ENCODE measurements around the gene NEK2.
A peak's percentile ranks its signal among the peaks of the same experiment; 100 is the strongest.

Gene NEK2

DNA sequence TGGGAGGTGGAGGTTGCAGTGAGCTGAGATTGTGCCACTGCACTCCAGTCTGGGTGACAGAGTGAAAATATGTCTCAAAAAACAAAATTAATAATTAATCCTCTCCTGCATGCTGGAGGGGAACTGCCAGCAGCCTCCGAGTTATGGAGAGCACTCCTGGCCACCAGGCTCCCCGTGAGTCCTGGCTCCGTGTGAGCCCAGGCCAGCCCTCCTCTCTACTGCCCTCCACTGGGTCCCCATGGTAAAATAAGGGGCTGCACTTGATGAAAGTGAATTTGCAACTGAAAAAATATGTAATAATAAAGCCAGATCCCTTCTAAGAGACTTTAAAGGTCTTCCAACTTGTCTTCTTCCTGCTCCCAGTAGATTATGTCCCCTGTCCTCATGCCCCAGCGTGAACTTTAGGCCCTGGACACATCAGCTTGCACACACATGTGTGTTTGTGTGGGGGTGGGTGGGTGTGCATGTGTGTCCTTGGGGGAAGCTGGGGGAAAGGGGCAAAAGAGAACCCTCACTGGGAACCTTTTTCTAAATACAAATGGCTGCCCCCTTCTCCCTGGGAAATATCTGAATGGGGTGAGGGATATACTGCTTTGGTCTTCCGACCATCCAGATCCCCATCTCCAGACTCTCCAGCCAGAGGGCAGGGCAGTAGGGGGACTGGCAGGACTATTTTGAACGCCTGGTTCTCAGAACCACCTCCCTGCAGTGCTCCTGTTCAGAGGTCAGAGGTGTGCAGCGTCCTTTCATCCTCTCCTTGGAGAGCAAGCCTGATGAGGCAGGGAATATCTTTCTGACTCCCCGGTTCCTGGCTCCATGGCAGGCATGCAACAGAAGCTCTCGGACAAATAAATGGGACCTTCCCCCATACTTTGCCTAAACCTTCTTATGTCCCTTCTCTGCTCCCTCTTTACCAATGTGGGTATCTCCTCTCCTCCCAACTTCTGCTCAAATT is 26.2 kb downstream of the NEK2 start:
- peak; percentile 50; the same call in 1 of the 2 replicates for TF ChIP-seq RAD21 (IDR thresholded peaks at IDR 0.05; ENCODE audit: low read depth)
- TF ChIP-seq ZBTB7A (IDR thresholded peaks at IDR 0.05; ENCODE audit: low read depth): no peak
- no peak for TF ChIP-seq REST (IDR thresholded peaks at IDR 0.05; ENCODE audit: low read depth)
- no peak for TF ChIP-seq EP300 (IDR thresholded peaks at IDR 0.05; ENCODE audit: borderline replicate concordance)
- no peak for TF ChIP-seq CREB1 (IDR thresholded peaks at IDR 0.05; ENCODE audit: low read depth)
- TF ChIP-seq NFIC (IDR thresholded peaks at IDR 0.05): no peak

DNA sequence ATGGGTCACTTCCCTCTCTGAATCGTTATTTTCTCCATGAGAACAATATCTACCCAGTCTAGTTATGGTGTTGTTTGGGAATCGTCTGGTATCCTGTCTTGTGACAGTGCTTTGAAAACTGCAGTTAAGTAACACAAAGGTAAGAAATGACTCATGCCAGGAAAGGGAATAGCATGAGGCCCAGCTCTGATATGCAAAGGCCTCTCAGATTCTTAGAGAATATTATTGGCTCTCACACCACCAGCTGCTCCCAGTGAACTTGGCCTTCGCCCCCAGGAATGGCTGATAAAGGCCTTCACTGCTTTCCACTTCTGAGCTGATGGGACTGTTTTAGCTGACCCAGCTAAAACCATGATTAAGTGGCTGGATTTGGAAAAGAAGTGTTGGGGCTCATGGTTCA is 27.1 kb downstream of the NEK2 start:
- TF ChIP-seq TAF1 (IDR thresholded peaks at IDR 0.05; ENCODE audit: low read depth): no peak
- TF ChIP-seq EGR1 (IDR thresholded peaks at IDR 0.05): no peak
- no peak for TF ChIP-seq CEBPB (IDR thresholded peaks at IDR 0.05)
- no peak for TF ChIP-seq CREB1 (IDR thresholded peaks at IDR 0.05; ENCODE audit: low read depth)
- no peak for TF ChIP-seq EP300 (IDR thresholded peaks at IDR 0.05; ENCODE audit: borderline replicate concordance)
- TF ChIP-seq NFIC (IDR thresholded peaks at IDR 0.05): no peak
- TF ChIP-seq, protein P1, sequence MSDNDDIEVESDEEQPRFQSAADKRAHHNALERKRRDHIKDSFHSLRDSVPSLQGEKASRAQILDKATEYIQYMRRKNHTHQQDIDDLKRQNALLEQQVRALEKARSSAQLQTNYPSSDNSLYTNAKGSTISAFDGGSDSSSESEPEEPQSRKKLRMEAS (IDR thresholded peaks at IDR 0.05): no peak
- TF ChIP-seq TCF12 (IDR thresholded peaks at IDR 0.05; ENCODE audit: low read depth): no peak
- no peak for TF ChIP-seq YY1 (IDR thresholded peaks at IDR 0.05; ENCODE audit: low read depth)
- no peak for TF ChIP-seq TEAD4 (IDR thresholded peaks at IDR 0.05)

- TF ChIP-seq CEBPB (IDR thresholded peaks at IDR 0.05) (no peak), RAD21 (IDR thresholded peaks at IDR 0.05; ENCODE audit: low read depth) (no peak), TEAD4 (IDR thresholded peaks at IDR 0.05) (no peak)
- TF ChIP-seq, protein P1 (IDR thresholded peaks at IDR 0.05): no peak
These were observed 27.7 kb downstream of the NEK2 start for GRCh38 chr1:211647711-211648121.

DNA sequence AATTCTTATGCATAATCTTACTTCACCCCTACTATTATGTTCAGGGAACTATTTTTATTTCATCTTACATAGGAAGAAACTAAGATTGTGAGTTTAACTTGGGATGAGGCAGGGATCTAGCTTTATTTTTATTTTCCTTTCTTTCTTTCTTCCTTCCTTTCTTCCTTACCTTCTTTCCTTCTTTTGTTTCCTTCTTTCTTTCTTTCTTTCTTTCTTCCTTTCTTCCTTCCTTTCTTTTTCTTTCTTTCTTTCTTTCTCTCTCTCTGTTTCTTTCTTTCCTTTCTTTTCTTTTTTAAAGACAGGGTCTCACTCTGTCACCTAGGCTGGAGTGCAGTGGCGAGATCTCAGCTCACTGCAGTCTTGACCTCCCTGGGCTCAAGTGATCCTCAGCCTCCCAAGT is 28.9 kb downstream of the NEK2 start:
- TF ChIP-seq TEAD4 (IDR thresholded peaks at IDR 0.05): no peak
- TF ChIP-seq RAD21 (IDR thresholded peaks at IDR 0.05; ENCODE audit: low read depth): no peak
- no peak for TF ChIP-seq USF1 (IDR thresholded peaks at IDR 0.05)
- no peak for TF ChIP-seq EP300 (IDR thresholded peaks at IDR 0.05; ENCODE audit: borderline replicate concordance)
- TF ChIP-seq CREB1 (IDR thresholded peaks at IDR 0.05; ENCODE audit: low read depth): no peak
- no peak for TF ChIP-seq CEBPB (IDR thresholded peaks at IDR 0.05)
- TF ChIP-seq FOXM1 (IDR thresholded peaks at IDR 0.05; ENCODE audit: borderline replicate concordance, low read depth): no peak
- TF ChIP-seq TCF12 (IDR thresholded peaks at IDR 0.05; ENCODE audit: low read depth): no peak
- TF ChIP-seq YY1 (IDR thresholded peaks at IDR 0.05; ENCODE audit: low read depth): no peak

DNA sequence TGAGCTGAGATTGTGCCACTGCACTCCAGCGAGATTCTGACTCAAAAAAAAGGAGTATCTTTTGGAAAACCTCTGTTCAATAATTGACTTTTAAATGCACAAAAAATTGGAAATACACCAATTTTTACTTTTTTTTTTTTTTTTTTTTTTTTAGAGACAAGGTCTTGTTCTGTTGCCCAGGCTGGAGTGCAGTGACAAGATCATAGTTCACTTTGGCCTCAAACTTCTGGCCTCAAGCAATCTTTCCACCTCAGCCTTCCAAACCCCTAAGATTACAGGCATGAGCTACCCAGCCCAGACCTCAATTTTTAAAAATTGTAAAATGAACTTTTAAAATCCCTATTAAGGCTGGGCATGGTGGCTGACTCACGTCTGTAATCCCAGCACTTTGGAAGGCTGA is 30.8 kb downstream of the NEK2 start:
- TF ChIP-seq USF1 (IDR thresholded peaks at IDR 0.05): no peak
- TF ChIP-seq FOXM1 (IDR thresholded peaks at IDR 0.05; ENCODE audit: borderline replicate concordance, low read depth): no peak
- no peak for TF ChIP-seq ZBTB7A (IDR thresholded peaks at IDR 0.05; ENCODE audit: low read depth)
- no peak for TF ChIP-seq TCF12 (IDR thresholded peaks at IDR 0.05; ENCODE audit: low read depth)
- no peak for TF ChIP-seq NFIC (IDR thresholded peaks at IDR 0.05)
- no peak for TF ChIP-seq EP300 (IDR thresholded peaks at IDR 0.05; ENCODE audit: borderline replicate concordance)
- TF ChIP-seq, protein P1 (IDR thresholded peaks at IDR 0.05): no peak
- no peak for TF ChIP-seq TEAD4 (IDR thresholded peaks at IDR 0.05)
- TF ChIP-seq RAD21 (IDR thresholded peaks at IDR 0.05; ENCODE audit: low read depth): no peak

GRCh38 chr1:211643324-211644212 is 31.9 kb downstream of the NEK2 start:
- TF ChIP-seq TEAD4 (IDR thresholded peaks at IDR 0.05): no peak
- TF ChIP-seq NFIC (IDR thresholded peaks at IDR 0.05): peak; percentile 84
- TF ChIP-seq FOXM1 (IDR thresholded peaks at IDR 0.05; ENCODE audit: borderline replicate concordance, low read depth): no peak
- TF ChIP-seq YY1 (IDR thresholded peaks at IDR 0.05; ENCODE audit: low read depth): no peak
- no peak for TF ChIP-seq EGR1 (IDR thresholded peaks at IDR 0.05)
- no peak for TF ChIP-seq ZBTB7A (IDR thresholded peaks at IDR 0.05; ENCODE audit: low read depth)
- no peak for TF ChIP-seq RAD21 (IDR thresholded peaks at IDR 0.05; ENCODE audit: low read depth)
- 0 out of 2 replicates have a peak, but pooled peaks have one; percentile 15 for TF ChIP-seq TCF12 (IDR thresholded peaks at IDR 0.05; ENCODE audit: low read depth)
- TF ChIP-seq CREB1 (IDR thresholded peaks at IDR 0.05; ENCODE audit: low read depth): no peak
